GM19397 (cell line): Measurements from ENCODE around the gene CLMN.
"Not testable (repeated sequence)": the region's sequence is repeated elsewhere in the genome, so short reads cannot be mapped to it uniquely, and the experiment has no call there.

ENCODE experiments used
- ATAC-seq: cut with Tn5 transposase; IDR thresholded peaks from one replicate; pipeline ENCODE4 v1.9.1; 2021; ENCODE audit warnings: mild to moderate bottlenecking, moderate library complexity; ENCODE audit not compliant: unreplicated experiment

CLMN gene

DNA sequence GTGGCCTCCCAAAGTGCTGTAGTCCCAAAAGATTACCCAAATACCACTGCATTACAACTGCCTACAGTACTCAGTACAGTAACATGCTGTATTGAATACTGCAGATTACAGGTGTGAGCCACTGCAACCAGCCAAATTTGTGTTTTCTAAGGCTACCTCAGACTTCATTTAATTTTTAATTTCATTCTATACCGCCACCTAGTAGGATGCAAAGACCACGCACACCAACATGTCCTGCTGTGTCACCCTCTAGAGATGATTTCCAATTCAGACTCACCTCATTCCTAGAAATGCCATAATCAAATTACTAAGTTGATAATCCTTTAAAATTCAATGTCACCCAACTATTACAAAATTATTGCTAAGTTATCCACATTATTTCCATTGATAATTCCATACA, 177.5 kb downstream of the CLMN start:
- ATAC-seq = no peak

DNA sequence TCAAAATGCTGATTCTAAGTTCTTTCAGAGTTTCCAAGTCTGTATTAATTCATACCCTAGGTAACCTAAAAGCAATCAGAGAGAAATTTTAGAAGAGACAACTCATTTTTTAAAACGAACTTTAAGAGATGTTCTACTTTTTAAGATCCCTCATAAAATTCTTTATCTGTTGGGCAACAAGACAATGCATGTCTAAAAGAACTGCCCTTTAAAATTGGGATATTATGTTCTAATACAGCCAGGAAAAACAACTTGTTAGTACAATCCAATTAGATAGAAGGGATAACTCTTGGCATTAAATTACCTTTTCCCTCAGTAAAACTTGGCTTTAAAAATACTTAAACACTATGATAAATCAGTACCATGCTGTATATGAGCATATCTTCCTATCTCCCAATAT, 178.0 kb downstream of the CLMN start:
- no peak for ATAC-seq

DNA sequence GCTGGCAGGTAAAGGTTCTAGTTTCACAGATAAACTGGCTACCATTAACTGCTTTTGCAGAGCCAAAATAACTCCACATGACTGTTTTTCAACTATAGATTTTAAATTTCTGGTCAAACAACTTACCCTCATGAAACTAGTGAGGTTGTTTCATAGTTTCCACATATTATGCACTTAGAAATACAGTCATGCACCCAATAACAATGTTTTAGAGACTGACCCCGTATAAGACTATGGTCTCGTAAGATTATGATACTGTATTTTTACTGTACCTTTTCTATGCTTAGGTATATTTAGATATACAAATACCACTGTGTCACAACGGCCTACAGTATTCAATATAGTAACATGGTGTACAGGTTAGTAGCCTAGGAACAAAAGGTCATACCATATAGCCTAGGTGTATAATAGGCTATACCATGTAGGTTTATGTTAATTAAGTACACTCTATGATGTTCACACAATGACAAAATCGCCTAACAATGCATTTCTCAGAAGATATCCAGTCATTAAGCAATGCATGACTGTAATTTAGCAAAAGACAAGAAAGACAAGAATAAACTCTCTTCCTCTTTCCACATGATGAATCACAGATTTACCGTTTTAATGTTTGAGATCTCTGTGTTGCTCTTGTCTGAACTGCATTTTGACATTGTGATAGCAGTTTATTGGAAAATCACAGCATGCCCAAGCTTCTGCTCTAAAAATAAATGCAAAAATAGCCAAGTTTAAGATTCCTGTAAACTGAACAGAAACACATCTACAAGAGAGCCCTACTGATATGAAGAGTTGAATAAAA, 179.4 kb downstream of the CLMN start:
- ATAC-seq = no peak

DNA sequence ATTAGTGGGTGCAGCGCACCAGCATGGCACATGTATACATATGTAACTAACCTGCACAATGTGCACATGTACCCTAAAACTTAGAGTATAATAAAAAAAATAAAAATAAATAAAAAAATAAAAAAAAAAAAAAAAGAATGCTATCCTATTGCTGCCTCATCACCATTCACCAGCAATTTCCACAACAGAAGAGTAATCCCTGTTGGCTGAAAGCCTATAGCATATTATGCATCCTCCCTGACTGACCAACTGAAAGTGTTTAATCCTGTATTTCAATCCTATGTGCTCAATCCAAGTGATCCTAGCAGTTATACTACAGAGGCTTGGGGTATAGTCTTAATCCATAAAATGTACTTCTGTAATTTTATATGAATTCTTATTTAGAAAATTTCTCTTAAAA, 180.8 kb downstream of the CLMN start:
- ATAC-seq = no peak

DNA sequence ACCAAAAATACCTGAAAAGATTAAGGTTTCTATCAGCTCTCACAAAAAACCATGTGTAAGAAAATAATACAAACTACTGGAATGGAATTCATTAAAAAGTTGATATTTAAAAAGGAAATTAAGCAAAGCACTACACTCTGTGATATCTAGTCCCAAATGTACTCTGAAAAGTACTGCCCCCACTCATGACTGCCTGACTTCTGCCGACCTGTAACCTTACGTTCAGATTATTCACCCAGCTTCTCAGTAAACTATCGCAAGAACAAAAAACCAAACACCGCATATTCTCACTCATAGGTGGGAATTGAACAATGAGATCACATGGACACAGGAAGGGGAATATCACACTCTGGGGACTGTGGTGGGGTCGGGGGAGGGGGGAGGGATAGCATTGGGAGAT, 181.3 kb downstream of the CLMN start:
- not testable (repeated sequence) for ATAC-seq

DNA sequence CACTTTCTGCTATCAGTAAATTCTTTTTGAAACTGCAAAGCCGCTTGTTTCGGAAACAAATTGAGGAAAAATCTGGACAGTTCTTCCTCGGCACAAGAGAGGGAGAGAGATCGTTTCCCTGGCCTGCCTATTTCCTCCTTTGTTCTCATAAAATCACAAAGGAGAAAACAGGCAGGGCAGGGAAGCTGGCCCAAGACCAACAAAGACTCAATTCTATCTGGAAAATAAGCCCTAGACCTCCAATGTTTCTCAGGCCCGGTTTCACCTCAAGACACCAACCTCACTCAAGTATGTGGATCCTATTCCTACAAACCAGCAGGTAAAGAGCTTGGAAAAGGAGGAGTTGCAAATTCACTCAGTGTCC, 181.9 kb downstream of the CLMN start:
- ATAC-seq = no peak

DNA sequence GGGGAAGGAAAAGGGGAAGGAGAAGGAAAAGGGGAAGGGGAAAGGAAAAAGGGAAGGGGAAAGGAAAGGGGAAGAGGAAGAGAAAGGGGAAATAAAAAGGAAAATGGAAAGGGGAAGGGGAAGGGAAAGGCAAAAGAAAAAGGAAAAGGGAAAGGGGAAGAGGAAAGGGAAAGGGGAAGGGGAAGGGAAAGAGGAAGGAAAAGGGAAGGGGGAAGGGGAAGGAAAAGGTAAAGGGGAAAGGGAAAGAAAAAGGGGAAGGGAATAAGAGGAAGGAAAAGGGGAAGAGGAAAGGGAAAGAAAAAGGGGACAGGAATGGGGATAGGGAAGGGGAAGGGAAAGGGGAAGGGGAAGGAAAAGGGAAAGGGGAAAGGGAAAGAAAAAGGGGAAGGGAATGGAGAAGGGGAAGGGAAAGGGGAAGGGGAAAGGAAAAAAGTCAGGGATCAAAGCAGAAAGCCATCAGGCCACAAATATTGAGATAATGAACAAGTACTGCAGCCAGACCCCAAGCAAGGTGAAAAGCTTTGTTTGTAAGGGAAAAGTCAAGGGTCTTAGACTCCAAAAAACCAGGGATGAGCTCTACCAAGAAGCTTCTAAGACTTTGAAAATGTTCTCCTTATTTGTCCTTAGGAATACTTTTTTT, 182.4 kb downstream of the CLMN start:
- no peak for ATAC-seq

DNA sequence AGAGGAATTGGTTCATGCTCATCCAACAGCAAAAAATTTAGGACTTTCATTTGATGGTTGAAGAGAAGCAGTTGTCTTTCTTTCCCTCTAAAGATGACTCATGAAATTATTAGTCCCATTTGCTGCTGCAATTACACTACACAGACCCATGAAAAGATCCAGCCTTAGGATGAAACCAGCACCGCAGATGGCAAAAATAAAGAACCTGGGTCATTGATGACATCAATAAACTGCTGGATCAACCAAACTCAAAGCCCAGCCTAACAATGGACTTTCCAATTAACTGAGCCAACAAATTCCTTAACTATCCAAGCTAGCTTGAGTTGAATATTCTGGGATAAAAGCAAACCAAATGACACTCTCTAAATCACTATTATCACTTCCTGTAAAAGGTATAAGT, 183.1 kb downstream of the CLMN start:
- no peak for ATAC-seq

DNA sequence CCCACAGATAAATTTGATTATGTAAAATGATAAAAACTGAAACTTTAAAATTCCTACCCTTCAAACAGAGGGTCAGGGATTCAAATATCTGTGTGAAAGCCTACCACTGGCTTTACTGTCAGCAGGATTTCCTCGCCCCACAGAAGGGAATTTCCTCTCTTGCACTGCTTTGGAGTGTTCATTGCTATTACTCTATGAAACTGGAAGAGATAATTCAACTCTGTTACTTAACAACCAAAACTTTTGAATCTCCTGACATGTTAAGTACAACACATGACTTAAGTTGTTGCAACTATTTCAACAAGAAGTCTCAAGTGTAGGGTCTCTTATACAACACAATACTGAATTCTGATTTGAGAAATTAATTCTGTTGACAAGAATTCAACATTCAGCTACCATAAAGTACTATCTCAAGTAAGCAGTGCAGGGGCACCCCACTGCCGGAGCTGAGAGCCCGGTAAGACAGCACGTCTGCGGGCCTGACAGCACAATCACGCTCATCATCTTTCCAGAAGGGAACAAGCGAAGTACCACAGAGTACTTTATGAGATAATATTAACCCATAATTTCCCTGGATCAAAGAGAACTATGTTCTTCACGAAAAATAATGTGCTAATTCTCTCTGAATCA, 185.3 kb downstream of the CLMN start:
- no peak for ATAC-seq

DNA sequence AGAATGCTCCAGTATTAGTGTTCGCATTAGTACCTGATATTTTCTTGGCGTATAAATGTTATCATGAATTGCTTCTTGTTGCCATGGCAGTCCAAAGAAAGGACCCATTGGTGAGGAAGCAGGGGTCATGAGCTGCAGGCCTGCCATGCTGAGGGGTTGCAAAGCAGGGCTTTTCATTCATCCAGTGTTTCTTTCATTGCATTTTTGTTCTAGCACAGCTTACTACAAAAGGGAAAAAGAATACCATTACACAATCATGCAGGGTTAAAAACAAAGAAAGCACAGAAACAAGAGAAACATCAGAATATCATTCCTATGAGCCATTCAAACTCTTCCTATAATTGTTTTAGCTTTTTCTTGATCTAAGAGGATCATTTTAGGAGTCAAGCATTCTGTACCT, 186.4 kb downstream of the CLMN start:
- no peak for ATAC-seq

DNA sequence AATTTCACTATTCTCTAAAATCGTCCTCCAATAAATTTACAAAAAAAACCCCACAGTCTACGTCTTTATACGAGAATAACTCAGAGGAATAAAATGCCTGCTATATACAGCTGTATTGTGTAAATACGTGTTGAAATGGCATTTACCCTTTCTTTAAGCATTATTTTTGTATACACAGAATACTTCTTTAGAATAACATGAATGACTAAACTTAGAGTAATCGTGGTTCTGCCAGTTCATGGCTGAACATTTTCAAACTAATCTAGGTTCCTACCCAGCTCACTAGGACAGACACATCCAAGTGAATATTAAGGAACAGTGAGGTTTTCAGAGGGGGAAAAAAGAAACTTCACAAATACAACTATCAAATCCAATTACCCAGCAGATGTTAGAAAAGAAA, 186.9 kb downstream of the CLMN start:
- ATAC-seq = no peak
